ENCODE data around the gene MEIG1. TPM values are rescaled to one million over a fixed set of nuclear protein-coding genes. Genes with fewer than 3 reads are reported as not detected.

Gene MEIG1
- 1.2 TPM in 1 of 2 replicates, not detected in the other for total RNA-seq
- 3.0 and 4.2 TPM in 2 replicates for polyA plus RNA-seq

- H3K36me3 ChIP-seq = no peaks in the 10 kb centered on the region
- peak; percentile 92 to 96 for DNase-seq (ENCODE audit: low read depth in 1 of 2, low spot score in 1 of 2)
- no peaks in the 10 kb centered on the region for H3K9me3 ChIP-seq (ENCODE audit: low read depth)
- no peaks in the 10 kb centered on the region for H3K4me1 ChIP-seq (ENCODE audit: low read depth)
- no peaks in the 10 kb centered on the region for H3K27me3 ChIP-seq
- no peak for TF ChIP-seq CTCF (IDR thresholded peaks at IDR 0.05; ENCODE audit: low read depth, low read length)
- H3K27ac ChIP-seq = peak within 1 kb of the TSS; percentile 94
- peak within 1 kb of the TSS; percentile 64 for H3K4me3 ChIP-seq
Observed at GRCh38 chr10:14959221-14960057, at the start of gene MEIG1. Gene MEIG1, plus strand, starts transcription at chr10:14959388. Its CDS starts 7,081 bp downstream, at chr10:14966469.

GRCh38 chr10:14910953-14911352, 48.2 kb upstream of the MEIG1 start:
- Histone ChIP-seq H3K4me3 (no peak overlapping the region), H3K4me1 (ENCODE audit: low read depth) (no peaks in the 10 kb centered on the region), H3K27me3 (no peaks in the 10 kb centered on the region), H3K27ac (no peak overlapping the region), H3K36me3 (peaks cover 27% of the 10 kb centered on the region), H3K9me3 (ENCODE audit: low read depth) (no peaks in the 10 kb centered on the region)
- TF ChIP-seq CTCF (IDR thresholded peaks at IDR 0.05; ENCODE audit: low read depth, low read length) = no peak
- no peak for DNase-seq (ENCODE audit: low read depth in 1 of 2, low spot score in 1 of 2)

DNA sequence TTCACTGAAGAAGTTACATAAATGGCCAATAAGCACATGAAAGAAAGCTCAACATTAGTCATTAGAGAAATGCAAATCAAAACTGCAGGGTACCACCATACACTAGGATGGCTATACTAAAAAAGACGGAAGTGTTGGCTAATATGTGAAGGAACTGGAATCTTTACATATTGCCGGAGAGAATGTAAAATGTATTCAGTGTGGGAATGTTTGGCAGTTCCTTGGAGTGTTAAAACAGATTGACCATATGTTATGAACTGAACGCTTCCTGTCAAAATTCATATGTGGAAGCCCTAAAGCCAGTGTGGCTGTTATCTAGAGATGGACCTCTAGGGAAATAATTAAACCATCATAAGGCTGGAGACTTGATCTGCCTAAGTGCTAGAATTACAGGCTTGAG, 47.4 kb upstream of the MEIG1 start:
- no peak for DNase-seq (ENCODE audit: low read depth in 1 of 2, low spot score in 1 of 2)
- Histone ChIP-seq H3K4me3 (no peak overlapping the region), H3K27me3 (no peaks in the 10 kb centered on the region), H3K36me3 (peaks cover 25% of the 10 kb centered on the region), H3K4me1 (ENCODE audit: low read depth) (no peaks in the 10 kb centered on the region), H3K27ac (no peak overlapping the region), H3K9me3 (ENCODE audit: low read depth) (no peaks in the 10 kb centered on the region)
- TF ChIP-seq CTCF (IDR thresholded peaks at IDR 0.05; ENCODE audit: low read depth, low read length) = no peak

DNA sequence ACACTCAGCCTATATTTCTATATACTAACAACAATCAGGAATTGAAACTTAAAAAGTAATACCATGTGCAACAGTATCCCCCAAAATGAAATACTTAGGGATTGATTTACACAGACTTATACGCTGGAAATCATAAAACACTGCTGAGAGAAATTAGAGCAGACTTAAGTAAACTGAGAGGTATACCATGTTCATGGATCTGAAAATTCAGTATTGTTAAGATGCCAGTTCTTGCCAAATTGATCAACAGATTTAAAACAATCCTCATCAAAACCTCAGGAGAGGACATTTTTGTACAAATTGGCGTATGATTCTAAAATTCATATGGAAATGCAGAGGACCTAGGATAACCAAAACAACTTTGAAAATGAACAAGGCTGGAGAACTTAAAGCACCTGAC, 42.6 kb upstream of the MEIG1 start:
- no peak overlapping the region for H3K27ac ChIP-seq
- TF ChIP-seq CTCF (IDR thresholded peaks at IDR 0.05; ENCODE audit: low read depth, low read length) = no peak
- no peaks in the 10 kb centered on the region for H3K27me3 ChIP-seq
- H3K36me3 ChIP-seq = peaks cover 29% of the 10 kb centered on the region
- no peaks in the 10 kb centered on the region for H3K4me1 ChIP-seq (ENCODE audit: low read depth)
- no peaks in the 10 kb centered on the region for H3K9me3 ChIP-seq (ENCODE audit: low read depth)
- no peak overlapping the region for H3K4me3 ChIP-seq
- DNase-seq (ENCODE audit: low read depth in 1 of 2, low spot score in 1 of 2) = no peak

DNA sequence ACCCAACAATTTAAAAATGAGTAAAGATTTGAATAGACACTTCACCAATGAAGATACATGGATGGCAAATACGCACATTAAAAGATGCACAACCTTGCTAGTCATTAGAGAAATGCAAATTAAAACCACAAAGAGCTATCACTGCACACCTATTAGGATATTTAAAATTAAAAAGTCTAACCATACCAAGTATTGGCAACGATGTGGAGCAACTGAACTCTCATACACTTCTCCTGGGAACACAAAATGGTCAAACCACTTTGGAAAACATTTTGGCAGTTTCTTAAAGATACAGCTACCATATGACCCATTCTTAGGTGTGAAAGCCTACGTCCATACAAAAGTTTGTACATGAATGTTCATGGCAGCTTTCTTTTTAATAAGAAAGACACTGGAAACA, 41.4 kb upstream of the MEIG1 start:
- no peak overlapping the region for H3K27ac ChIP-seq
- H3K4me1 ChIP-seq (ENCODE audit: low read depth) = no peaks in the 10 kb centered on the region
- H3K9me3 ChIP-seq (ENCODE audit: low read depth) = no peaks in the 10 kb centered on the region
- H3K27me3 ChIP-seq = no peaks in the 10 kb centered on the region
- peaks cover 33% of the 10 kb centered on the region for H3K36me3 ChIP-seq
- no peak for DNase-seq (ENCODE audit: low read depth in 1 of 2, low spot score in 1 of 2)
- no peak for TF ChIP-seq CTCF (IDR thresholded peaks at IDR 0.05; ENCODE audit: low read depth, low read length)
- no peak overlapping the region for H3K4me3 ChIP-seq
